RWPE2 (cell line): Measurements from ENCODE around the gene FLRT1.
A peak's percentile ranks its signal among the peaks of the same experiment; 100 is the strongest.

ENCODE experiments used
- ATAC-seq: fragments of 200-7000 bp; cut with Tn5 transposase; 3 replicates; pipeline ENCODE4 v1.9.1; 2021; ENCODE audit warnings: low read depth
- DNase-seq: peaks from one replicate; pipeline ENCODE4 v3.0.0-alpha.2; 2020; ENCODE audit warnings: low spot score
- H3K27ac ChIP-seq: fragments of 450-650 bp; 2 replicates; pipeline ENCODE4 v1.5.1; 2017; ENCODE audit warnings: mild to moderate bottlenecking; ENCODE audit not compliant: poor library complexity, severe bottlenecking
- H3K27me3 ChIP-seq: fragments of 250-450 bp; sonication (Bioruptor Pico); 2 replicates; pipeline ENCODE4 v1.5.1; 2021; ENCODE audit warnings: mild to moderate bottlenecking, moderate library complexity; ENCODE audit not compliant: insufficient read depth, poor library complexity, severe bottlenecking
- H3K36me3 ChIP-seq: fragments of 250-450 bp; sonication (Bioruptor Pico); 2 replicates; pipeline ENCODE4 v1.5.1; 2020; ENCODE audit warnings: low read depth, mild to moderate bottlenecking, moderate library complexity
- H3K4me1 ChIP-seq: fragments of 250-450 bp; sonication (Bioruptor Pico); 2 replicates; pipeline ENCODE4 v1.5.1; 2021; ENCODE audit warnings: mild to moderate bottlenecking, moderate library complexity; ENCODE audit not compliant: insufficient read depth, poor library complexity, severe bottlenecking
- H3K4me3 ChIP-seq: fragments of 250-450 bp; sonication (Bioruptor Pico); 2 replicates; pipeline ENCODE4 v1.5.1; 2021; ENCODE audit warnings: mild to moderate bottlenecking, moderate library complexity; ENCODE audit not compliant: severe bottlenecking
- H3K9me3 ChIP-seq: fragments of 250-450 bp; sonication (Bioruptor Pico); 2 replicates; pipeline ENCODE4 v1.5.1; 2021; ENCODE audit warnings: mild to moderate bottlenecking, moderate library complexity; ENCODE audit not compliant: severe bottlenecking
- TF ChIP-seq, protein P1 (sequence below): fragments of 450-650 bp; IDR thresholded peaks from one replicate; pipeline ENCODE4 v1.5.1; 2017; ENCODE audit warnings: mild to moderate bottlenecking, moderate library complexity; ENCODE audit not compliant: poor library complexity, severe bottlenecking

FLRT1 gene

DNA sequence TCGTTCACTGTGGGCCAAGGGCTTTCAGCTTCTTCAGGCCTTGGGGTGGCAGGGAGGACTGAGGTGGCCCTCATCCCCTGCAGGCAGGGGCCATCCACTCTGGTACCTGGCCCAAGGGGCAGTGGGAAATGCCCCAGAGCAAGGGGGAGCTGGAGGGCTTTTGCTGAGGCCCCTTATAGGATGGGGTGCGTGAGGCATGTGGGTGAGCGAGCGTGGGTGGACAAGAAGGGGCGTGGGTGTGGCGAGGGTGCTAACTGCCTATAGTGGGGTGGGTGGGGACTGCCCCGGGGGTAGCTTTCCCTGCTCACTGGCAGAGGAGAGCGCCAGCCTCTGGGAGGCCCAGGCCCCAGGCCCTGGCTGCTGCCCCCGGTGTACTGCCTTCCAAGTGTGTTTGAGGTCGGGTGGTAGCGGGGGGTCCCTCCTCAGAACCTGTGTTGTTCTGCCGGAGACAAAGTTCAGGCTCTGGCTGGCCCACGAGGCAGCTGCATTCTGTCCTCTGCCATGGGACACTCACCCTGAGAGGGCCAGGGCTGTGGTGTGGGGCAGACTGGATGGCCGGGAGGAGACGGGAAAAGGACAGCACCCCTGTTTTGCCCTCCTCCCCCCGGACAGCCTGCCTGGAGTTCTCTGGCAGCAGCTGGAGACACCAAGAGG is 3.4 kb downstream of the FLRT1 start:
- Histone ChIP-seq H3K27ac (no peak overlapping the region), H3K4me3 (no peak overlapping the region), H3K36me3 (no peaks in the 10 kb centered on the region), H3K27me3 (peaks cover 26% of the 10 kb centered on the region), H3K9me3 (no peaks in the 10 kb centered on the region), H3K4me1 (no peaks in the 10 kb centered on the region)
- ATAC-seq = no peak
- no peak for DNase-seq
- TF ChIP-seq, protein P1, sequence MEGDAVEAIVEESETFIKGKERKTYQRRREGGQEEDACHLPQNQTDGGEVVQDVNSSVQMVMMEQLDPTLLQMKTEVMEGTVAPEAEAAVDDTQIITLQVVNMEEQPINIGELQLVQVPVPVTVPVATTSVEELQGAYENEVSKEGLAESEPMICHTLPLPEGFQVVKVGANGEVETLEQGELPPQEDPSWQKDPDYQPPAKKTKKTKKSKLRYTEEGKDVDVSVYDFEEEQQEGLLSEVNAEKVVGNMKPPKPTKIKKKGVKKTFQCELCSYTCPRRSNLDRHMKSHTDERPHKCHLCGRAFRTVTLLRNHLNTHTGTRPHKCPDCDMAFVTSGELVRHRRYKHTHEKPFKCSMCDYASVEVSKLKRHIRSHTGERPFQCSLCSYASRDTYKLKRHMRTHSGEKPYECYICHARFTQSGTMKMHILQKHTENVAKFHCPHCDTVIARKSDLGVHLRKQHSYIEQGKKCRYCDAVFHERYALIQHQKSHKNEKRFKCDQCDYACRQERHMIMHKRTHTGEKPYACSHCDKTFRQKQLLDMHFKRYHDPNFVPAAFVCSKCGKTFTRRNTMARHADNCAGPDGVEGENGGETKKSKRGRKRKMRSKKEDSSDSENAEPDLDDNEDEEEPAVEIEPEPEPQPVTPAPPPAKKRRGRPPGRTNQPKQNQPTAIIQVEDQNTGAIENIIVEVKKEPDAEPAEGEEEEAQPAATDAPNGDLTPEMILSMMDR = no peak

DNA sequence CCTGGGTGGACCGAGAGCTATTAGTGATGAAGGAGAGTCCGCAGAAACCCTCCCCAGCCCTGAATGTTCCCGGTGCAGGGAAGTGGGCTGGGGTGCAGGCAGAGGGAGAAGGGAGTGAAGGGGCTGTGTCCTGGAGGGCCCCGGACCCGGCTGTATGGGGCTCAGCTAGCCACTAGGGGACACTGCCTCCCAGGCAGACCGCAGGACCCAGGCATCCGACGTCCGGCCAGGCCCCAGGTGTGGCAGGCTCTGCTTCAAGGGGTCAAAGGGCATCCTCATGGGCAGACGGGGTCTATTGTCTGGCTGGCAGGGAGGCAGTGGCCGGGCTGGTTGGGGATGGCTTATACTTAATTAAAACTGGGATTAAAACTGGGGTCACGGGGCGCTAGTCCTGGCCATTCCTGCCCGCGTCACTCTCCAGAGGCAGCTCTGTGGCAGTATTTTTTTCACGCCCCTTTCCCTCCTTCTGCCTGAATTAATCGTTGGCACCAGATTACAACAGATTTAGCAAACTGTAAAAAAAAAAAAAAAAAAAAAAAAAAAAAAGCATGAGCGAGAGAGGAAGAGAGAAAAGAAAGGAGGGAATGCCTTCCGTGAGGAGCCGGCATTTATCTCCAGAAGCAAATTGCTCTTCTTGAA is 5.1 kb downstream of the FLRT1 start:
- TF ChIP-seq, protein P1 = peak; percentile 24
- Histone ChIP-seq H3K4me1 (no peaks in the 10 kb centered on the region), H3K4me3 (no peak overlapping the region), H3K36me3 (no peaks in the 10 kb centered on the region), H3K27ac (no peak overlapping the region), H3K9me3 (no peaks in the 10 kb centered on the region), H3K27me3 (peaks cover 13% of the 10 kb centered on the region)
- DNase-seq (no peak), ATAC-seq (no peak)

DNA sequence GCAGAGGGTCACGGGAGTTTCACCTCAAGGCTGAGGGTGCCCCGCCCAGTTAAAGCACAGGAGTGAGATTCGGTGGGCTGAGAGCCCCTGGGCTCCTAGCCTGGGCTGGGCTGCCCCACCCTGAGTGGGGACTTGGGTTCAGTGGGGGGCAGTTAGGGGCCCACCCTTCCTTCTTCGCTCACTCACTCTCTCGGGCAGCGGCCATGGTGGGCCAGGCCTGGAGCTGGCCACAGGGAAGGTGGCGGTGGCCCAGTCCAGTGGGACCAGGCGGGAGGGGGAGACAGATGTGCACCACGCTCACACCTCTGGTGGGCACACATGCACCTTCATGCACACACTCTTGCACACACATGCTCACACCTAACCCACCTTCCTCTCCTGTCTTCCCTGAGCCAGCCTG is 6.1 kb downstream of the FLRT1 start:
- ATAC-seq (no peak), DNase-seq (no peak)
- Histone ChIP-seq H3K27ac (no peak overlapping the region), H3K9me3 (no peaks in the 10 kb centered on the region), H3K4me3 (no peak overlapping the region), H3K36me3 (no peaks in the 10 kb centered on the region), H3K4me1 (no peaks in the 10 kb centered on the region), H3K27me3 (peaks cover 4% of the 10 kb centered on the region)
- TF ChIP-seq, protein P1 = no peak

- no peaks in the 10 kb centered on the region for H3K9me3 ChIP-seq
- TF ChIP-seq, protein P1 = no peak
- H3K4me3 ChIP-seq = no peak overlapping the region
- H3K27me3 ChIP-seq = no peaks in the 10 kb centered on the region
- ATAC-seq = no peak
- H3K27ac ChIP-seq = no peak overlapping the region
- H3K36me3 ChIP-seq = no peaks in the 10 kb centered on the region
- DNase-seq = no peak
- H3K4me1 ChIP-seq = no peaks in the 10 kb centered on the region
Observed at GRCh38 chr11:64042301-64042700, 6.6 kb downstream of the FLRT1 start.

DNA sequence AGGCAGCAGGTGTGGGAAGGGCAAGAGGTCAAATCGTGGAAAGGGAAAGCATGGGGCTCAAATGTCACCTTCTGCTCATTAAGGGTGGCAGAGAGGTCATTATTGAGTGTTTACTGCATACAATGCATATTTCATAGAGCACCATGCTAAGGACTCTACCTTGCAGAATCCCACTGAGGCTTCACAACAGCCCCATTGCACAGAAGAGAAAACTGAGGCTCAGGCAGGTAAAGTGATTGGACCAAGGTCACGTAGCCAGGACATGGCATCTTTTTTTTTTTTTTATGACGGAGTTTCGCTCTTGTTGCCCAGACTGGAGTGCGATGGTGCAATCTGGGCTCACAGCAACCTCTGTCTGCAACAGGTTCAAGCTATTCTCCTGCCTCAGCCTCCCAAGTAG is 7.8 kb downstream of the FLRT1 start:
- no peak overlapping the region for H3K27ac ChIP-seq
- no peaks in the 10 kb centered on the region for H3K4me1 ChIP-seq
- TF ChIP-seq, protein P1 = no peak
- DNase-seq (no peak), ATAC-seq (no peak)
- no peaks in the 10 kb centered on the region for H3K36me3 ChIP-seq
- H3K9me3 ChIP-seq = no peaks in the 10 kb centered on the region
- H3K4me3 ChIP-seq = no peak overlapping the region
- no peaks in the 10 kb centered on the region for H3K27me3 ChIP-seq
